ENCODE measurements around the gene CACNB2.

GRCh38 chr10:18527687-18528086 is 387.5 kb downstream of the CACNB2 start:
- TF ChIP-seq MAFK (conservative IDR thresholded peaks at IDR 0.05 in 1 of 2, IDR thresholded peaks at IDR 0.05 in 1 of 2; ENCODE audit: low read length in 2 of 2) (no peak), ZNF576 (CRISPR knock-in tag; IDR thresholded peaks at IDR 0.05) (no peak)
